Stimulated activated CD8-positive, alpha-beta memory T cell treated with anti-CD3 and anti-CD28 coated beads, Interleukin-15, amount 100 ng/mL, for 24 hours (primary cell): ENCODE measurements around the gene SMLR1.

Source experiments
- DNase-seq: peaks from one replicate; pipeline ENCODE4 v3.0.0-alpha.2; 2020; ENCODE audit warnings: low read depth

The SMLR1 gene

GRCh38 chr6:130824978-130825694, 2.1 kb upstream of the SMLR1 start:
- no peak for DNase-seq

GRCh38 chr6:130825772-130826441, 1.3 kb upstream of the SMLR1 start:
- DNase-seq, result no peak

- no peak for DNase-seq
Measured at GRCh38 chr6:130826442-130827246, 562 bp upstream of the SMLR1 start.

GRCh38 chr6:130829333-130829910, 2.2 kb downstream of the SMLR1 start:
- DNase-seq, result no peak

GRCh38 chr6:130831607-130832006, 4.4 kb downstream of the SMLR1 start:
- no peak for DNase-seq

GRCh38 chr6:130833569-130833968, 6.4 kb downstream of the SMLR1 start:
- DNase-seq, result no peak

- DNase-seq, result no peak
Measured at GRCh38 chr6:130834482-130835251, 7.5 kb downstream of the SMLR1 start.

- DNase-seq, result no peak
Measured at GRCh38 chr6:130836055-130836640, 8.9 kb downstream of the SMLR1 start.

GRCh38 chr6:130837067-130837466, 9.9 kb downstream of the SMLR1 start:
- no peak for DNase-seq

GRCh38 chr6:130838250-130838860, 11.1 kb downstream of the SMLR1 start:
- no peak for DNase-seq

- no peak for DNase-seq
Measured at GRCh38 chr6:130838951-130839350, 11.7 kb downstream of the SMLR1 start.

- no peak for DNase-seq
Measured at GRCh38 chr6:130839379-130839778, 12.2 kb downstream of the SMLR1 start.

GRCh38 chr6:130840050-130840449, 12.8 kb downstream of the SMLR1 start:
- DNase-seq, result no peak

GRCh38 chr6:130841128-130841728, 14.0 kb downstream of the SMLR1 start:
- no peak for DNase-seq

GRCh38 chr6:130843575-130844320, 16.5 kb downstream of the SMLR1 start:
- DNase-seq, result no peak

- DNase-seq, result no peak
Measured at GRCh38 chr6:130846501-130846900, 19.3 kb downstream of the SMLR1 start.

- no peak for DNase-seq
Measured at GRCh38 chr6:130847001-130847910, 20.1 kb downstream of the SMLR1 start.

- no peak for DNase-seq
Measured at GRCh38 chr6:130848945-130849344, 21.7 kb downstream of the SMLR1 start.

- DNase-seq, result no peak
Measured at GRCh38 chr6:130849594-130849993, 22.4 kb downstream of the SMLR1 start.
